GM10847 (cell line): ENCODE data around the gene ELP1.

Experiments used
- POLR2A ChIP-seq: IDR thresholded peaks from 2 replicates; pipeline ENCODE4 v1.6.1; 2011; ENCODE audit not compliant: insufficient read length; ENCODE audit errors: extremely low read depth

ELP1 gene

GRCh38 chr9:108937561-108938305 is 3.8 kb upstream of the ELP1 start:
- no peak for TF ChIP-seq POLR2A

DNA sequence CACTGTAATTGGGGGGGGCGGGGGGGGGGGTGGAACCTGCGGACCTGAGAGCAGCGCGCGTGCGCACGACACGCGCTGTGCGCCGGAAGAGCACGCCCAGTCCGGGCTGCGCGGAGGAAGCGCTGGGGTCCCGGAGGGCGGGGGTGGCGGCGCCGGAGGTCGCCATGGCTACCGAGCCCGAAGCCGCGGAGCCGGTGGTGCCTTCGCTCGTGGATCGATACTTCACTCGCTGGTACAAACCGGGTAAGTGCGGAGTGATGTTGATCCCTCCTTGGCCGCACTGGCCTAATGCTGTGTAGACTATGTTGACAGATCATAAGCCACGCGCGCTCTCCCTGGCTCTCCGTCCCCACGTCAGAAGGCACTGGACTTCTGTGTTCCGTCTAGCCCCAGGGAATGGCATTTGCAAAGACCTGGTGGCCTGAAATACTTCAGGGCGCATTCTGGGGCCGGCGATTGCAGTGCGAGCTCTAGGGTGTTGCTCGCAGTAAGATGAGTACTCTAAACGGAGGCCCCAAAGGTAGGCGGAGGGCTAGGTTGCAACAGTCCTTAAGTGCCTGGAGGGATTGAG is 484 bp upstream of the ELP1 start, which contains the start of gene ABITRAM:
ABITRAM (plus strand) TSS at position 78 of the 571 bp plus-strand sequence; CDS start at position 165, 87 bp downstream.
- TF ChIP-seq POLR2A: no peak

DNA sequence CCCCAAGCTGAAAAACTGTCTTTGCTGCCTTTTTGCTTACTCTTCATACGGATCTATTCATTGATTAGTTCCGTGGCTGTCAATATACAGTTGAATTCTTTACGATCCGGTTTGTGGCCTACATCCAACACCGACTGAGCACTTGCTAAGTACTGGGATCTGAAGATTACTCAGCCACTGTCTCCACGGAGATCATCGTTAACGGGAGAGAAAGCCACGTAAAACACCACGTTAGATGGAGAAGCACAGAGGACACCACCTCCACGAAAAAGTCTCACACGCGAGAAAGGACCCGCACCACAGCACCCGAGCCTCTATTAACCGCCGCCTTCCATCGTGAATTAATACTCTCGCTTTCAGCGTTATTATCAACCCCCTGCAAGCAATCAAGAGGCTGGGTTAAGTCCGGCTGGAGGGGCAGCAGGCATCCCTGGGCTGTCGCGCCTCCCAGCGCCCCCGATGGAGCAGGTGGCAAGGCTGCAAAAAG is 650 bp downstream of the ELP1 start:
- TF ChIP-seq POLR2A: no peak

GRCh38 chr9:108928386-108928785 is 5.5 kb downstream of the ELP1 start:
- no peak for TF ChIP-seq POLR2A

DNA sequence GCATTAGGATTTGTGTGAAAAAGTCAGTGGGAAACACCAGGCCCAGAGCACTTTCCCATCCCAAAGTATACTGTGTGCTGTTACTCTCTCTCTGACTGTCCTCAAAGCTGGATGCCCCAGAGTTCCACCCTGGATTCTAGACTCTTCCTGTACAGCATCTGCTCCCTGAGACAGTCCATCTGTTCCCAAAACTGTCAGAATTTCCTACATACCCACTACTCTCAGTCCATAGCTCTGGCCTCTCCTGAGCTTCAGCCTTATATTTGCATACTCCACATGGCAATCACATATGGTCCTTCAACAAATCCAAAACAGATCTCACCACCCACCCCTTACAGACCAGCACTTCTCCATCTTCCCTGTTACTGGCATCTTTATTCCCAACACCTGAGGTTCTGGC is 9.5 kb downstream of the ELP1 start:
- no peak for TF ChIP-seq POLR2A

- no peak for TF ChIP-seq POLR2A
Observed at GRCh38 chr9:108921200-108921599, 12.7 kb downstream of the ELP1 start.

- no peak for TF ChIP-seq POLR2A
Observed at GRCh38 chr9:108919517-108919916, 14.4 kb downstream of the ELP1 start.

DNA sequence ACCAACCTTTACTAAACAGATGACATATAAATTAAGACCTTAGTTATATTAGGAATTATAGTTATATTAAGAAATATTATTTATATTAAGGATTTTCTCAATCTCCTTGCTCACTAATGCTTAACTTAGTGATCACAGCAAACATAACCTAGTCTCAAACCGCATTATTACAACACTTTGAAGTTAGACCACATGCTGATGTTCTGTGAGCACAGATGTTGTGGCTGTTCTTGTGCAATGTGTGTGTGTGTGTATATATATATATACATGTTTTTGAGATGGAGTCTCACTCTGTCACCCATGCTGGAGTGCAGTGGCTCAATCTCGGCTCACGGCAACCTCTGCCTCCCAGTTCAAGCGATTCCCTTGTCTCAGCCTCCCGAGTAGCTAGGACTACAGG is 20.5 kb downstream of the ELP1 start:
- no peak for TF ChIP-seq POLR2A

GRCh38 chr9:108911820-108912219 is 22.1 kb downstream of the ELP1 start:
- TF ChIP-seq POLR2A: no peak

DNA sequence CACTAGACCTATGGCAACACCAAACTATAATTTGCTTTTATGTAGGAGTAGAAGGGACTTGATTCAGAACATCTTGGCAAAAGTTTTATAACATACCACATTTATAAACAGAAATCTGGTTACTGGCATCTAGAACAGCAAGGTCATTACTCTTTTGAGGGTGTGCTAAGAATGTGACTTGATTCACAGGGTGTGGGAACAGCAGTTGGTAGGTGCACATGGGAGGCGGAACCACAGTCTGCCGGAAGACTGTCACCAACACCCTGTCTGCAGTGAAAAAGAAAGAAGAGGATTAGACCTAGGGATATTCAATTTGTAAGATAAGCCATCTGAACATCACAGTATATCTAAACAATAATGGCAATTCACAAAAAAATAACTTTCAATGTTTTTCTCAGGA is 23.0 kb downstream of the ELP1 start:
- no peak for TF ChIP-seq POLR2A

DNA sequence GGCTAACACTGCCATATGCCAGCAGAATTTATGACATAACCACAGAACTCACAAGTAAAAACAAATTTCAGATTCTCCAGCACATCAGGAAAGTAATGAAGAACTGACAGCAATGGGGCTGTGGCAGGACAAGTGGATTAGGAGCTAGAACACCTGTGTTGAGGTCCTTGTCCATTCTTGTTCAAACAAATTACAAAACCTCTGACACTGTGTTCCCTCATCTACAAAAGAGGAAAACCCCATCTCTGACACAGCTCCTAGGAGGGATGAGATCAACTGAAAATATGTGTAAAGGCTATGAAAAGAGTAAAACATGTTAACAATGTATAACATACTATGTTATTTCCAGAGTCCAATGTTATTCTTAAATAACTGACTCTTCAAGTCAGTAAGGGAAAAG is 23.5 kb downstream of the ELP1 start:
- no peak for TF ChIP-seq POLR2A

DNA sequence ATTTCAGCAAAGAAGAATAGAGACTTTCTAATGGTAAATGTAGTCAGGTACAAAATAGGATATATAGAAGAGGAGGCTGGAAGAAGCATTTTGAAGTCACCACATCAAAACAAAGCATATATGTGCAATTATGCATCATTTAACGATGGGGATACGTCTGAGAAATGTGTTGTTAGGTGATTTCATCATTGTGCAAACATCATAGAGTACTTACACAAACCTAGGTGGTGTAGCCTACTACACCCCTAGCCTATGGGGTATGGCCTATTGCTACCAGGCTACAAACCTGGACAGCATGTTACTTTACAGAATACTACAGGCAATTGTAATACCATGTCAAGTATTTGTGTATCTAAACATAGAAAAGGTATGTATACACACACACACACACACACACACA is 28.4 kb downstream of the ELP1 start:
- no peak for TF ChIP-seq POLR2A

GRCh38 chr9:108904161-108904560 is 29.8 kb downstream of the ELP1 start:
- no peak for TF ChIP-seq POLR2A

DNA sequence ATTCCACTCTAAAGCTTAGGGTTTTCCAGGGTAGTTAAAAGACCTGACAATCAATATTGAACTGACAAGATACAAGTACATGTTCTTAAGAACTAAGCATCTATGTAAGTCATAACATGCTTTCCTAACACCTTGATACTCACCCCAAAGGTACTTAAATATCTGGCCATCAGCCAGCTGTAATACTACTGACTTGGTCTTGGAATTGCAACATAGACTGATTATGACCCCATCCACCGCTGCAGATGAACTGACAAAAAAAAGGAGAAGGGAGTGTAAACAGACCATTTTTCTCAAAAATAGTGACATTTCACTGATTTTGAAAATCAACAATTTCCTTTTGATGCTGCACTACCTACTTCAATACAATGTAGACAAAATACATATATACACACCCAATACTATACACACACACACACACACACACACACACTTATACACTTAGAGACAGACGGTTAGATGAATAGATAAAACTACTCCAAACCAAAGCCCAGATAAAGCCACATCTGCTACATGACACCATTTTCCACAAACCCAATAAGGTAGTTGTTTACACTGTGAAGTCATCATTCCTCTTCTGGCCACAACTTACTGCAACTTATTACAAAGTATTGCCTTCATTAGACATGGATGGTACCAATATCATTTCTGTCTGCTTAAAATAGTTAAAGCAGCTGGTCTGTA is 30.4 kb downstream of the ELP1 start:
- no peak for TF ChIP-seq POLR2A

DNA sequence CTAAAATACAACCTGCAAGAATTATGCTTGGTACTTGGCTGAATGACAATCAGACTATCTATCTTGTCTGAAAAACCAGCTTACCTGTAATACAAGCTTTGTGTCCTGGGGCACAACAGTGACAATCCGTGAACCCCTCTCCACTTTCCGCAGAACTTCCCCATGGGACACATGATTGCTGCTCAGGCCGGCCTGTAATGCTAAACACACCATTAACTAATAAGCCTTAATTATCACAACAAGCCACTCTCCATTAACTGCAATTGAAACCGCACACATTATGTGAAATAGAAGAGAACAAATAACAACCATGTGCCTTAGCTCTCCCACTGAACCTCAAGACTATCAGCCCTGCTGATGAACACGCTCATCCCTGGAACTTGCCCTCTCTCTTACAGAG is 33.7 kb downstream of the ELP1 start:
- no peak for TF ChIP-seq POLR2A
